Astrocyte of the hippocampus (primary cell): ENCODE measurements around the gene MACROH2A1.

Experiments used
- DNase-seq: peaks from one replicate; pipeline ENCODE4 v3.0.0; 2011; ENCODE audit warnings: low read depth, low spot score

Gene MACROH2A1

GRCh38 chr5:135289651-135290050, 109.4 kb downstream of the MACROH2A1 start:
- DNase-seq = no peak

GRCh38 chr5:135287551-135287950, 111.5 kb downstream of the MACROH2A1 start:
- no peak for DNase-seq
